ENCODE results near the gene FTHL17. TPM values are rescaled to one million over a fixed set of nuclear protein-coding genes. Genes with fewer than 3 reads are reported as not detected.
A peak's percentile ranks its signal among the peaks of the same experiment; 100 is the strongest.

The FTHL17 gene
- total and polyA plus RNA-seq, 8 donors = not detected

DNA sequence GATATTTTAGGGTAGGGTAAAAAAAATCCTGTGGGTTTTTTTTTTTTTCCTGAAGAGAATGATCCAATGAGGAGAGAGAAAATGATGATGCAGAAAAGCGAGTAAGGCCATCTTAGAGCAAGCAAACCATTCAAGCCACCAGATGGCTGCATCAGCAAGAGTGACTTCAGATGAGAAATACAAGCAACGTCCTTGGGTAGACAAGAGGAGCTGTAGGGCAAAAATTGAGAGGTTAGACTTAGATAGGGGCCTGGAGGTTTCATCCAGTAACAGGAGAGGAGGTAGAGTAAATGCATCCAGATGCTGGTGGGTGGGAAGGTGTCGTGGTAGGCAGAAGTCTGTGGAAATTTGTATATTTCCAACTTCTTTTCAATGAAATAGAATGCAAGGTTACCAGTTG lies 14.6 kb downstream of the FTHL17 start:
- no peak overlapping the region for H3K4me3 ChIP-seq
- H3K9me3 ChIP-seq = no peaks in the 10 kb centered on the region
- peaks cover 0 to 3% (median 0%) of the 10 kb centered on the region in 4 donors for H3K27me3 ChIP-seq
- H3K36me3 ChIP-seq = no peaks in the 10 kb centered on the region
- TF ChIP-seq, protein P1, sequence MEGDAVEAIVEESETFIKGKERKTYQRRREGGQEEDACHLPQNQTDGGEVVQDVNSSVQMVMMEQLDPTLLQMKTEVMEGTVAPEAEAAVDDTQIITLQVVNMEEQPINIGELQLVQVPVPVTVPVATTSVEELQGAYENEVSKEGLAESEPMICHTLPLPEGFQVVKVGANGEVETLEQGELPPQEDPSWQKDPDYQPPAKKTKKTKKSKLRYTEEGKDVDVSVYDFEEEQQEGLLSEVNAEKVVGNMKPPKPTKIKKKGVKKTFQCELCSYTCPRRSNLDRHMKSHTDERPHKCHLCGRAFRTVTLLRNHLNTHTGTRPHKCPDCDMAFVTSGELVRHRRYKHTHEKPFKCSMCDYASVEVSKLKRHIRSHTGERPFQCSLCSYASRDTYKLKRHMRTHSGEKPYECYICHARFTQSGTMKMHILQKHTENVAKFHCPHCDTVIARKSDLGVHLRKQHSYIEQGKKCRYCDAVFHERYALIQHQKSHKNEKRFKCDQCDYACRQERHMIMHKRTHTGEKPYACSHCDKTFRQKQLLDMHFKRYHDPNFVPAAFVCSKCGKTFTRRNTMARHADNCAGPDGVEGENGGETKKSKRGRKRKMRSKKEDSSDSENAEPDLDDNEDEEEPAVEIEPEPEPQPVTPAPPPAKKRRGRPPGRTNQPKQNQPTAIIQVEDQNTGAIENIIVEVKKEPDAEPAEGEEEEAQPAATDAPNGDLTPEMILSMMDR (IDR thresholded peaks at IDR 0.05) = no peak
- DNase-seq (no peak), FAIRE-seq (no peak), ATAC-seq (no peak)
- WGBS, 2 donors = 56 to 68% methylated on average over 3 of the region's 3 CpGs
- intact Hi-C loops (cut with DNase I) = no loop called here
- H3K27ac ChIP-seq = no peak overlapping the region
- no peaks in the 10 kb centered on the region for H3K4me1 ChIP-seq

- H3K4me1 ChIP-seq = no peaks in the 10 kb centered on the region
- 64 to 81% methylated on average over 3 of the region's 3 CpGs for WGBS, 2 donors
- peaks cover 0 to 3% (median 0%) of the 10 kb centered on the region in 4 donors for H3K27me3 ChIP-seq
- H3K9me3 ChIP-seq = no peaks in the 10 kb centered on the region
- DNase-seq (no peak), ATAC-seq (no peak), FAIRE-seq (no peak)
- H3K4me3 ChIP-seq = no peak overlapping the region
- intact Hi-C loops (cut with DNase I) = no loop called here
- H3K36me3 ChIP-seq = no peaks in the 10 kb centered on the region
- no peak overlapping the region for H3K27ac ChIP-seq
- TF ChIP-seq, protein P1 (IDR thresholded peaks at IDR 0.05) = no peak
Measured at GRCh38 chrX:31053621-31054020, 18.2 kb downstream of the FTHL17 start.

DNA sequence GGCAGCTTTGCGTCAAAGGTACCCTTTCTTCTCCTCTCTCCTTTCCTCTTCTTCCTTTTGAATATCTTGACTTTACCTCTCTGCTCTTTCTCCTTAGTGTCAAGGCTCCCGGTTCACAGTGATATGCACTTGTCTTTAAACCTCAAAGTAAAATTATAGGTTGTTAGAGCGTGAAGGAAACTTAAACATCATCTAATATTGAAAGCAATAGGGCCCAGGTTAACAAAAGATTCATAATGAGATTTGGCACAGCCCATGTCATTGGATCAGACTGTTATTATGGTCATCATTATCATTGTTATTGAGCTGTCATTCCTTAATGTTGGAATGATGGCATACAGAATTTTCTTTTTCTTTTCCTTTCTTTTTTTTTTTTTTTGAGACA lies 32.5 kb downstream of the FTHL17 start:
- no peak for DNase-seq
- TF ChIP-seq, protein P1 (IDR thresholded peaks at IDR 0.05) = no peak
- Histone ChIP-seq H3K36me3 (no peaks in the 10 kb centered on the region), H3K27me3 (peaks cover 0 to 5% (median 0%) of the 10 kb centered on the region in 4 donors), H3K4me1 (no peaks in the 10 kb centered on the region), H3K9me3 (no peaks in the 10 kb centered on the region), H3K4me3 (no peak overlapping the region), H3K27ac (no peak overlapping the region)
- intact Hi-C loops (cut with DNase I) = loop anchor here in 1 of 3 donors (10.0 kb wide), 1 partner anchor 615 kb away; no protein-coding TSS in a partner anchor
- WGBS, 2 donors = 52 to 59% methylated on average over 3 of the region's 3 CpGs
- no peak for ATAC-seq
- no peak for FAIRE-seq

DNA sequence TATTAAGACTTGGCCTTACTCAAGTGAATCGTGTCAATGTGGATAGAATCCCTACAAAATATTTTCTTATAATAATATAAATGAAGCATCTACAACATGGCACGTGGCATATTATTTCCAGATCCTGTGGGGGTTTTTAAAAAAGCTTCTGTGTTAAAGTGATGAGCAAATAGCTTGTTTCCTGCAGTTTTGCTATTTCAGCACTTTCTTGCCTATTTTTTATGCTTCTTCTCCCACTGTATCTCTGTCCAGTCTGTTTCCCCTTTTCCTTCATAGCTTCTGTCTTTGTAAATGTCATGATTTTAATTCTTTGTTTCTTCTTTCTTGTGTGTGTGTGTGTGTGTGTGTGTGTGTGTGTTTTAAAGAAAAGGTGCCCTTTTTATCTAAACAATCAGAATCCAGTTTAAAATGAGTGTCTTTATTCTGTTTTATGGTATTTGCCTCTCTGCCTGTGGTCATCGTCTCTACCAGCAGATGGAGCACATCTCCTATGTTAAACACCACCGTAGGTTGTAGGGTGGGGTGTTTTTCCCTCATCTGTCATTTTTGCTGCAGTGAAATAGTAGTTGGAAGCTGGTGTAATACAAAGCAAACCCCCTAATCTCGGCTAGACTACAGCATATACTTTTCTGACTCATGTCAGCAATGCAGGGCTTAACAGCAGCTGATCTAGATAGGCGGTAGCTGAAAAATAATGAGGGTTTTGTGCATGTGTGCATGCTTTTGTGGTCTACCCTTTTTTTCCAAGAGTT lies 33.1 kb downstream of the FTHL17 start:
- peak in 3 of 4 donors; percentile 74 to 83 (median 81) for ATAC-seq
- peak; percentile 65 for FAIRE-seq

More for the DNA sequence above, 33.1 kb downstream of the FTHL17 start:
- no peak overlapping the region for H3K27ac ChIP-seq
- intact Hi-C loops (cut with DNase I) = loop anchor here in 1 of 3 donors (10.0 kb wide), 1 partner anchor 616 kb away; no protein-coding TSS in a partner anchor
- H3K27me3 ChIP-seq = peaks cover 0 to 9% (median 0%) of the 10 kb centered on the region in 4 donors
- no peaks in the 10 kb centered on the region for H3K4me1 ChIP-seq
- WGBS, 2 donors = 20 to 27% methylated on average over 6 of the region's 6 CpGs
- no peaks in the 10 kb centered on the region for H3K36me3 ChIP-seq
- peak in 2 of 6 donors; percentile 16 to 24 for DNase-seq
- H3K9me3 ChIP-seq = no peaks in the 10 kb centered on the region
- no peak overlapping the region for H3K4me3 ChIP-seq
- TF ChIP-seq, protein P1 (IDR thresholded peaks at IDR 0.05) = peak in 3 of 4 donors; percentile 16 to 37 (median 23)

Measured in pancreas (tissue), 10 donors.